HG03565 (cell line): ENCODE measurements around the gene TWIST2.

Experiments used
- ATAC-seq: cut with Tn5 transposase; IDR thresholded peaks from one replicate; pipeline ENCODE4 v1.9.1; 2021; ENCODE audit warnings: mild to moderate bottlenecking, moderate library complexity; ENCODE audit not compliant: unreplicated experiment

Gene TWIST2

GRCh38 chr2:238847841-238848690 lies at the start of gene TWIST2:
TSS of gene TWIST2 (plus strand) at chr2:238848085. CDS start at chr2:238848216, 131 bp downstream.
- no peak for ATAC-seq

GRCh38 chr2:238801791-238802190 lies 46.1 kb upstream of the TWIST2 start:
- no peak for ATAC-seq

DNA sequence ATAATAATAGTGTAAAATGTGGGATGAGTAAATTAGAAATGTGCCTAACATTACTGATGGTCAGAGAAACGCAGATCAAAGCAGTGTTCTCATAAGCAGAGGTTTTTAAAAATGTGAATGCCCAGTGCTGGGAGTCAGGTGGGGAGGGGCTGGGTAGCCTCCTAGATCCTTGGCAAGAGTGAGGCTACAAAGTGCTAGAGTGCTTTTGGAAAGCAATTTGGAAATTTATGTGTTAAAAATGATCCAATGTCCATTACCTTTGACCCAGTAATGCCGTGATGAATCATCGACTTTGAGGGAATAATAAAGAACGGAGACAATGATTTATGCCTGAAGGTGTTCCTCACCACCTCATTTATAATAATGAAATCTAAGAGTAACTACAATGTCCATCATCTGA lies 44.9 kb upstream of the TWIST2 start:
- ATAC-seq, result no peak

- ATAC-seq, result no peak
These were observed 43.7 kb upstream of the TWIST2 start for GRCh38 chr2:238803996-238804870.

GRCh38 chr2:238808761-238809160 lies 39.1 kb upstream of the TWIST2 start:
- ATAC-seq, result no peak

DNA sequence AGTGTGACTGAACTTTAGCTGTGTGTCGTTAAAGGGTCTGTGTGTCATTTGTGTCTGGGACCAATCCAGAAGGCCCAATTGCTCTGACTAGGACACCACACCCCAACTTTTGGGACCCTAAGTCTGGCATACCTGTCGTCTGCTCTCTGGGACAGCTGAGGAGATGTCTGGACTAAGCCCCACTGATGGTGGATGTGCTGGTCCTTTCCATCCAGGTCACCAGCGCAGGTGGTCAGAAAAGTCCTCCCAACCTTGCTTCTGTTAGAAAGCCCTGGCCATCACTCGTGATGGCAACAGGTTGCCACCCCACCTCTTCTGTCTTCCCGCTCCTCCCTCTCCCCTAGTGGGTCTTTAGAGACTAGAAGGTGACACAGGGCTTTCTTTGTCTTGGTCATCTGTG lies 37.6 kb upstream of the TWIST2 start:
- ATAC-seq, result no peak

- ATAC-seq, result no peak
These were observed 36.6 kb upstream of the TWIST2 start for GRCh38 chr2:238811293-238811692.

GRCh38 chr2:238811759-238812158 lies 36.1 kb upstream of the TWIST2 start:
- no peak for ATAC-seq

GRCh38 chr2:238813109-238813508 lies 34.8 kb upstream of the TWIST2 start:
- ATAC-seq, result no peak

DNA sequence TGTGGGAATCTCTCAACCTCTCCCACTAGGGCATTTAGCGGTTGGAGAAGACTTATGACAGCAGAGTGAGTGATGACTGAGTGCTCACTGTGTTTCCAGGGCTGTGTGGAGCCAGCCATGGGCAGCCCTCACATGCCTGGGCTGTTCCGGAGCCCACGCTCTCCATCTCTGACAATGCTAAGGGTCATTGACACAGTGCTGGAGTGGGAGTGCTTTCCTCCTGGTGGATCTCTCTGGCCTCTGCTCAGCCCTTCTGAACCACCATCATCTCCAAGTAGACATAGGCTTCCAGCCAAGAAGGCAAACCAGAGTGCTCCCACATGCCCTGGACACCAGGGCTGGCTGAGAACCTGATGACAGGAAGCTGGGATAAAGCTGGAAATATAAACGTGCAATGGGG lies 33.1 kb upstream of the TWIST2 start:
- ATAC-seq, result no peak

DNA sequence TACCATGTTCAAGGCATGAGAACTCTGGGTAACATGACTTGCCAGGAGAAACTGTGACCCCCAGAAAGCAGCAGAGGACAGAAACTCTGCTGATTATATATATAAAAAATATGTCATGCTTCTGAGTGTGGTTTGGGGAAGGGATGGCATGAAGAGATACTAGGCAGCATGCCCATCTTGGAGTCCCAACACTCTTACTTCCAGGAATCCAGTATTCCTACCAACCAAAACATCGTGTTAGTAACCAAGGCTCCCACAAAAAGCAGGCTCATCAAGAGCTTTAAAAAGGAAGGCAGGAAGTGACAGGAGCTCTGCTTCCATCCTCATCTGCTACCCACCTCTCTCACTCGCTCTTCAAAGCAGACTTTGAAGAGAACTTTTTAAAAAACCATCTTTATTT lies 31.6 kb upstream of the TWIST2 start:
- no peak for ATAC-seq

DNA sequence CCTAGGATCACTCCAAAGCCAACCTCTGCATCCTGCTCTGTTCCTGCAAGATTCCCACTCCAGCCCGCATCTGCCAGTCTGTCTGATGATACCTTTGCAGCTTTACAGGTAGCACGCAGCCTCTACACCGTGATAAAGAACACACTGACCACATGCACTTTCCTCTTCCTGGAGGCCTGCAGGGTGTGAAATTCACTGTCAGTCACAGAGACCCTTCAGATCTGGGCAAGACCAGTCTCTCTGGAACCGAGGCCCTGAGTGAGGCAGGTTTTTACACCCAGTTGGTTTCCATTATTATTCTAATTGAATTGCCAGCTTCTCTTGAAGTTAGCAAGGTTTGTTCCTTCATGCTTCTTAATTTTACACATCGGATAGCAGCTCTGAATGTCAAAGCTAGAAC lies 30.5 kb upstream of the TWIST2 start:
- ATAC-seq, result no peak

- ATAC-seq, result no peak
These were observed 30.0 kb upstream of the TWIST2 start for GRCh38 chr2:238817891-238818290.

- ATAC-seq, result no peak
These were observed 29.3 kb upstream of the TWIST2 start for GRCh38 chr2:238818561-238818960.

DNA sequence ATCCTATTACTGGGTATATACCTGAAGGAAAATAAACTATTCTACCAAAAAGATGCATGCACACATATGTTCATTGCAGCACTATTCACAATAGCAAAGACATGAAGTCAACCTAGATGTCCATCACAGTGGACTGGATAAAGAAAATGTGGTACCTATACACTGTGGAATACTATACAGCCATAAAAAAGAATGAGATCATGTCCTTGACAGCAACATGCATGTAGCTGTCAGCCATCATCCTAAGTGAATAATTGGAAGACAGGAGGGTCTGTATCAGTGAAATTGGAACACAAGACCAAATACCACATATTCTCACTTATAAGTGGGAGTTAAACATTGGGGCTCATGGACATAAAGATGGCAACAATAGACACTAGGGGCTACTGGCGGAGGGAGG lies 27.7 kb upstream of the TWIST2 start:
- ATAC-seq, result no peak

DNA sequence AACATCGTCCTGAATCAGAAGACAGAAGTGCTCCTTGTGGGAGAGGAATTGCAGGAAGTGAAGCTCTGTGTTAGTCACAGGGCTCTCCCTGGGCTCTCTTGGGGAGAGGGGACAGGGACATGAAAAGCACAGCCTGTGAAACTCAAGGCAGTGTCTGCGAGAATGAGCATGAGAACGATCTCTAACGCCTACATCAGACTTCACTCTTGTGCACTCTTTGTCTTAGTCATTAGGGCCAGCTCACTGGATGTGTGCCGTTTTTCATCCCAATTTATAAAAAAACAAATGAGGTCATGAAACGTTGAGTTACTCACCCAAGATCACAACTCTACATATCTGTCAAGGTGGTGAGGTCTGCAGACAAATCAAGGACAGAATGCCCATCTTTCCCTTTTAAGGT lies 27.0 kb upstream of the TWIST2 start:
- no peak for ATAC-seq

- ATAC-seq, result no peak
These were observed 26.5 kb upstream of the TWIST2 start for GRCh38 chr2:238821391-238821790.

- no peak for ATAC-seq
These were observed 25.8 kb upstream of the TWIST2 start for GRCh38 chr2:238821944-238822670.

DNA sequence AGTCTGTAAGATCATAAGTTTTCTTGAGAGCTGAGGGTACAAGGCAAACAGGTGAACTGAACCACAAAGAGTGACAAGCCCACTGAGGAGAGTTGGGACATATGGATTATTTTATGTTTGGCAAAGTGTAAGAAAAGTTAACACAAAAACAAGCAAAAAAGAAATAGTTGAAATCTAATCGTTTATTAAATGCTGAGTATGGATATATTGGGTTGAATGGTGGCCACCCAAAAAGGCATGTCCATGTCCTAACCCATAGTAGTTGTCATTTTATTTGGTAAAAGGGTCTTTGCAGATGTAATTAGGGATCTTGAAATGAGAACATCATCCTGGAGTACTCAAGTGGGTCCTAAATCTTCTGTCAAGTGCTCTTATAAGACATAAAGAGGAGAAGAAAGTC lies 24.9 kb upstream of the TWIST2 start:
- no peak for ATAC-seq

GRCh38 chr2:238831177-238831576 lies 16.7 kb upstream of the TWIST2 start:
- ATAC-seq, result no peak

DNA sequence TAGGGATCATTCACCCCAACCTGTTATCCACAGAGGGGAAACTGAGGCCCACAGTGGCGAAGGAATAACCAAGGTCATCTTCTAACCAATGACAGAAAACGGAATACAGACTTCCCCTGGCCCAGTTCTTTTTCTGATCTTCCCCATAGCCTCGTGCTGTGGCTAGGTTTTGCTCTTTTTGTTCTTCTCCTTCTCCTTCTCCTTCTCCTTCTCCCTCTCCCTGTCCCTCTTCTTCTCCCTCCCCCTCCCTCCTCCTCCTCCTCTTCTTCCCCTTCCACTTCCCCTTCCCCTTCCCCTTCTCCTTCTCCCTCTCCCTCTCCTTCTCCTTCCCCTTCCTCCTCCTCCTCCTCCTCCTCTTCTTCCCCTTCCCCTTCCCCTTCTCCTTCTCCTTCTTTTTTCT lies 12.9 kb upstream of the TWIST2 start:
- no peak for ATAC-seq
